Calu3 (cell line): ENCODE data around the gene CNTN5. TPM values are rescaled to one million over a fixed set of nuclear protein-coding genes. Genes with fewer than 3 reads are reported as not detected.

Experiments used
- BruUV-seq: library from RNA; stranded (reverse); fragments of 400-500 nt; replicated peaks from 2 replicates; lab custom pipeline; 2021; lab: Mats Ljungman, UMichigan
- CTCF ChIA-PET: fragments of 300-600 bp; sonication (Branson Sonifier 250); formaldehyde crosslinking; loops from one replicate; lab custom pipeline; 2022; ENCODE audit warnings: antibody characterized with exemption; lab: Charles Lee
- DNase-seq: peaks from one replicate; pipeline ENCODE4 v3.0.0; 2022
- H3K27ac Mint-ChIP-seq: one replicate; pipeline ENCODE4 v1.8.0; 2022; ENCODE audit warnings: mixed read lengths; ENCODE audit not compliant: unreplicated experiment
- H3K27me3 Mint-ChIP-seq: one replicate; pipeline ENCODE4 v1.8.0; 2022; ENCODE audit warnings: mixed read lengths; ENCODE audit not compliant: unreplicated experiment
- H3K36me3 Mint-ChIP-seq: one replicate; pipeline ENCODE4 v1.8.0; 2022; ENCODE audit warnings: mild to moderate bottlenecking, moderate library complexity, mixed read lengths; ENCODE audit not compliant: insufficient read depth, unreplicated experiment
- H3K4me1 Mint-ChIP-seq: one replicate; pipeline ENCODE4 v1.8.0; 2022; ENCODE audit warnings: mild to moderate bottlenecking, low read depth, mixed read lengths; ENCODE audit not compliant: unreplicated experiment
- H3K4me3 Mint-ChIP-seq: one replicate; pipeline ENCODE4 v1.8.0; 2022; ENCODE audit warnings: mild to moderate bottlenecking, low read depth, moderate library complexity, mixed read lengths; ENCODE audit not compliant: unreplicated experiment
- H3K9me3 Mint-ChIP-seq: one replicate; pipeline ENCODE4 v1.8.0; 2022; ENCODE audit warnings: low read depth, mixed read lengths; ENCODE audit not compliant: unreplicated experiment
- CTCF ChIP-seq: fragments of 200-600 bp; IDR thresholded peaks from one replicate; pipeline ENCODE4 v1.8.0; 2022; ENCODE audit warnings: antibody characterized with exemption; ENCODE audit not compliant: unreplicated experiment
- intact Hi-C: fragments of 100-400 bp; cut with micrococcal nuclease; formaldehyde crosslinking; loops from one replicate; pipeline ENCODE4 v1.10.0; 2022; ENCODE audit not compliant: unreplicated experiment
- total RNA-seq: library from RNA; stranded (reverse); gene quantifications from 2 replicates; pipeline ENCODE4 v1.2.3, GENCODE V29; 2022

CNTN5 gene
- total RNA-seq, 1 experiment from 2014 or later = not detected

GRCh38 chr11:99791354-99791753, 770.6 kb downstream of the CNTN5 start:
- H3K36me3 Mint-ChIP-seq = no peaks in the 10 kb centered on the region
- H3K4me3 Mint-ChIP-seq = no peak overlapping the region
- no TSS peak for BruUV-seq
- no peaks in the 10 kb centered on the region for H3K9me3 Mint-ChIP-seq
- CTCF ChIA-PET = no interaction called here
- no peaks in the 10 kb centered on the region for H3K4me1 Mint-ChIP-seq
- DNase-seq = no peak
- intact Hi-C loops = no loop called here
- no peaks in the 10 kb centered on the region for H3K27me3 Mint-ChIP-seq
- no peak for TF ChIP-seq CTCF
- no peak overlapping the region for H3K27ac Mint-ChIP-seq

GRCh38 chr11:99795999-99796398, 775.2 kb downstream of the CNTN5 start:
- BruUV-seq = no TSS peak
- Mint-ChIP-seq H3K27me3 (no peaks in the 10 kb centered on the region), H3K9me3 (no peaks in the 10 kb centered on the region), H3K36me3 (no peaks in the 10 kb centered on the region), H3K4me3 (no peak overlapping the region), H3K4me1 (no peaks in the 10 kb centered on the region), H3K27ac (no peak overlapping the region)
- CTCF ChIA-PET = no interaction called here
- no peak for TF ChIP-seq CTCF
- intact Hi-C loops = no loop called here
- DNase-seq = no peak

- no TSS peak for BruUV-seq
- TF ChIP-seq CTCF = no peak
- CTCF ChIA-PET = no interaction called here
Observed at GRCh38 chr11:99803501-99803900, 782.8 kb downstream of the CNTN5 start.

GRCh38 chr11:99812516-99812915, 791.8 kb downstream of the CNTN5 start:
- TF ChIP-seq CTCF = no peak

More at GRCh38 chr11:99803501-99803900, 782.8 kb downstream of the CNTN5 start:
- Mint-ChIP-seq H3K36me3 (no peaks in the 10 kb centered on the region), H3K27me3 (no peaks in the 10 kb centered on the region), H3K4me3 (no peak overlapping the region), H3K27ac (no peak overlapping the region), H3K4me1 (no peaks in the 10 kb centered on the region), H3K9me3 (peaks cover 4% of the 10 kb centered on the region)
- intact Hi-C loops = no loop called here
- DNase-seq = no peak

More at GRCh38 chr11:99812516-99812915, 791.8 kb downstream of the CNTN5 start:
- DNase-seq = no peak
- CTCF ChIA-PET = no interaction called here
- H3K4me3 Mint-ChIP-seq = no peak overlapping the region
- H3K36me3 Mint-ChIP-seq = no peaks in the 10 kb centered on the region
- H3K4me1 Mint-ChIP-seq = no peaks in the 10 kb centered on the region
- H3K27ac Mint-ChIP-seq = no peak overlapping the region
- H3K27me3 Mint-ChIP-seq = no peaks in the 10 kb centered on the region
- peaks cover 6% of the 10 kb centered on the region for H3K9me3 Mint-ChIP-seq
- no TSS peak for BruUV-seq
- intact Hi-C loops = no loop called here
